MM.1S (cell line): Measurements from ENCODE around the gene NIPSNAP2.
"Not testable (repeated sequence)": the region's sequence is repeated elsewhere in the genome, so short reads cannot be mapped to it uniquely, and the experiment has no call there.

Experiments
- DNase-seq: peaks from one replicate; pipeline ENCODE4 v3.0.0-alpha.2; 2015
- H2AFZ ChIP-seq: fragments of 300-600 bp; sonication (generic); 2 replicates; pipeline ENCODE4 v1.6.0; 2016; ENCODE audit warnings: antibody characterized with exemption, low read length
- H3F3A ChIP-seq: fragments of 300-600 bp; sonication (generic); 2 replicates; pipeline ENCODE4 v1.6.1; 2016; ENCODE audit warnings: mild to moderate bottlenecking, antibody characterized with exemption, low read length, moderate library complexity, mixed read lengths; ENCODE audit not compliant: insufficient read depth
- H3K27ac ChIP-seq: fragments of 300-600 bp; sonication (generic); 2 replicates; pipeline ENCODE4 v1.5.1; 2016; ENCODE audit warnings: mild to moderate bottlenecking, low read length
- H3K27me3 ChIP-seq: fragments of 300-600 bp; sonication (generic); replicated peaks from 2 replicates; pipeline ENCODE4 v1.6.0; 2016; ENCODE audit warnings: low read length; ENCODE audit not compliant: insufficient read depth
- H3K36me3 ChIP-seq: fragments of 300-600 bp; sonication (generic); replicated peaks from 2 replicates; pipeline ENCODE4 v1.6.1; 2016; ENCODE audit warnings: mild to moderate bottlenecking, low read length, mixed read lengths; ENCODE audit not compliant: insufficient read depth
- H3K4me1 ChIP-seq: fragments of 300-600 bp; sonication (generic); 2 replicates; pipeline ENCODE4 v1.6.1; 2016; ENCODE audit warnings: low read length, mixed read lengths
- H3K4me2 ChIP-seq: fragments of 300-600 bp; sonication (generic); 2 replicates; pipeline ENCODE4 v1.6.0; 2016; ENCODE audit warnings: low read depth, low read length
- H3K4me3 ChIP-seq: fragments of 300-600 bp; sonication (generic); 2 replicates; pipeline ENCODE4 v1.5.1; 2016; ENCODE audit warnings: low read length, mixed read lengths
- H3K79me2 ChIP-seq: fragments of 300-600 bp; sonication (generic); 2 replicates; pipeline ENCODE4 v1.6.1; 2016; ENCODE audit warnings: mixed run types, low read length, mixed read lengths
- H3K9ac ChIP-seq: fragments of 300-600 bp; sonication (generic); 2 replicates; pipeline ENCODE4 v1.6.1; 2016; ENCODE audit warnings: low read length, mixed read lengths
- H3K9me2 ChIP-seq: fragments of 300-600 bp; sonication (generic); replicated peaks from 2 replicates; pipeline ENCODE4 v1.6.1; 2016; ENCODE audit warnings: mild to moderate bottlenecking, low read length, mixed read lengths; ENCODE audit not compliant: insufficient read depth
- H3K9me3 ChIP-seq: fragments of 300-600 bp; sonication (generic); replicated peaks from 2 replicates; pipeline ENCODE4 v1.6.1; 2016; ENCODE audit warnings: mild to moderate bottlenecking, low read length, mixed read lengths; ENCODE audit not compliant: insufficient read depth
- H4K20me1 ChIP-seq: fragments of 300-600 bp; sonication (generic); 2 replicates; pipeline ENCODE4 v1.6.1; 2016; ENCODE audit warnings: mild to moderate bottlenecking, low read length, moderate library complexity, mixed read lengths; ENCODE audit not compliant: insufficient read depth
- CTCF ChIP-seq: fragments of 300-600 bp; sonication (generic); IDR thresholded peaks from 2 replicates; pipeline ENCODE4 v1.5.1; 2016; ENCODE audit warnings: antibody characterized with exemption, low read length, mixed read lengths
- EZH2 ChIP-seq: fragments of 300-600 bp; sonication (generic); optimal IDR thresholded peaks from 2 replicates; pipeline ENCODE3; 2017; ENCODE audit warnings: low read depth, mild to moderate bottlenecking, antibody characterized with exemption, low read length, mixed read lengths
- EZH2phosphoT487 ChIP-seq: fragments of 300-600 bp; sonication (generic); IDR thresholded peaks from 2 replicates; pipeline ENCODE4 v1.6.1; 2018; ENCODE audit warnings: antibody characterized with exemption, low read length

NIPSNAP2 gene

GRCh38 chr7:56028942-56029630, 64.7 kb downstream of the NIPSNAP2 start:
- Histone ChIP-seq H3K79me2 (peaks cover 9% of the 10 kb centered on the region), H3F3A (peaks cover 7% of the 10 kb centered on the region), H3K9me2 (no peaks in the 10 kb centered on the region), H3K9ac (no peak overlapping the region), H3K36me3 (no peaks in the 10 kb centered on the region), H3K9me3 (no peaks in the 10 kb centered on the region), H2AFZ (no peak overlapping the region), H3K4me2 (no peak overlapping the region), H3K27me3 (no peaks in the 10 kb centered on the region), H3K27ac (no peak overlapping the region), H4K20me1 (no peaks in the 10 kb centered on the region), H3K4me1 (no peaks in the 10 kb centered on the region), H3K4me3 (no peak overlapping the region)
- TF ChIP-seq CTCF (no peak), EZH2phosphoT487 (no peak), EZH2 (no peak)
- DNase-seq, result no peak

GRCh38 chr7:56030340-56030739, 66.0 kb downstream of the NIPSNAP2 start:
- no peaks in the 10 kb centered on the region for H3K36me3 ChIP-seq
- H3K9me3 ChIP-seq, result no peaks in the 10 kb centered on the region
- H3K9me2 ChIP-seq, result no peaks in the 10 kb centered on the region
- no peak overlapping the region for H3K4me2 ChIP-seq
- TF ChIP-seq EZH2phosphoT487 (no peak), EZH2 (no peak), CTCF (no peak)
- H3K4me1 ChIP-seq, result no peaks in the 10 kb centered on the region
- no peak overlapping the region for H2AFZ ChIP-seq
- peaks cover 9% of the 10 kb centered on the region for H3K79me2 ChIP-seq
- H4K20me1 ChIP-seq, result no peaks in the 10 kb centered on the region
- no peaks in the 10 kb centered on the region for H3K27me3 ChIP-seq
- H3K4me3 ChIP-seq, result no peak overlapping the region
- no peak for DNase-seq
- H3K9ac ChIP-seq, result no peak overlapping the region
- peaks cover 10% of the 10 kb centered on the region for H3F3A ChIP-seq
- no peak overlapping the region for H3K27ac ChIP-seq

GRCh38 chr7:56031556-56031955, 67.2 kb downstream of the NIPSNAP2 start:
- not testable (repeated sequence) for DNase-seq, H3K36me3 ChIP-seq, H3K27me3 ChIP-seq, H3K9me2 ChIP-seq, H3K9me3 ChIP-seq, H3K4me3 ChIP-seq, H3K4me2 ChIP-seq, H3K9ac ChIP-seq, H3K27ac ChIP-seq, H4K20me1 ChIP-seq, H3F3A ChIP-seq, H2AFZ ChIP-seq, H3K79me2 ChIP-seq, H3K4me1 ChIP-seq

DNA sequence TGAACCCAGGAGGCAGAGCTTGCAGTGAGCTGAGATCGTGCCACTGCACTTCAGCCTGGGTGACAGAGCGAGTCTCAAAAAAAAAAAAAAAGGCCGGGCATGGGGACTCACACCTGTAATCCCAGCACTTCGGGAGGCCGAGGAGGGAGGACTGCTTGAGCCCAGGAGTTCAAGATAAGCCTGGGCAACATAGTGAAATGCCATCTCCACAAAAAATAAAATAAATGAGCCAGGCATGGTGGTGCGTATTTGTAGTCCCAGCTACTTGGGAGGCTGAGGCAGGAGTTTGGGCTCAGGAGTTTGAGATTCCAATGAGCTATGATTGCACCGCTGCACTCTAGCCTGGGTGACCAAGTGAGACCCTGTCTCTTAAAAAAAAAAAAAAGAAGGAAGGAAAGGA, 68.2 kb downstream of the NIPSNAP2 start:
- not testable (repeated sequence) for H3K9me2 ChIP-seq, H4K20me1 ChIP-seq, H3F3A ChIP-seq, H3K27ac ChIP-seq, H3K9me3 ChIP-seq, H3K27me3 ChIP-seq, H3K9ac ChIP-seq, H3K36me3 ChIP-seq, H2AFZ ChIP-seq, H3K79me2 ChIP-seq, H3K4me2 ChIP-seq, H3K4me1 ChIP-seq, DNase-seq, H3K4me3 ChIP-seq
